Measurements from ENCODE around the gene HECTD2.
"Not testable (repeated sequence)": the region's sequence is repeated elsewhere in the genome, so short reads cannot be mapped to it uniquely, and the experiment has no call there.

Gene HECTD2

GRCh38 chr10:91521439-91521838 is 111.3 kb downstream of the HECTD2 start:
- Histone ChIP-seq H3K4me2 (ENCODE audit: low read length) (no peak overlapping the region), H3K9ac (ENCODE audit: low read depth, low read length) (no peak overlapping the region), H3K9me3 (replicated peaks; ENCODE audit: low read length) (no peaks in the 10 kb centered on the region), H3K27me3 (ENCODE audit: control insufficient read depth, insufficient read depth, low read length) (no peaks in the 10 kb centered on the region), H3K4me3 (ENCODE audit: low read length) (no peak overlapping the region), H3K36me3 (ENCODE audit: insufficient read depth, low read length) (no peaks in the 10 kb centered on the region), H3K4me1 (ENCODE audit: control insufficient read depth, insufficient read depth, low read length) (no peaks in the 10 kb centered on the region)

DNA sequence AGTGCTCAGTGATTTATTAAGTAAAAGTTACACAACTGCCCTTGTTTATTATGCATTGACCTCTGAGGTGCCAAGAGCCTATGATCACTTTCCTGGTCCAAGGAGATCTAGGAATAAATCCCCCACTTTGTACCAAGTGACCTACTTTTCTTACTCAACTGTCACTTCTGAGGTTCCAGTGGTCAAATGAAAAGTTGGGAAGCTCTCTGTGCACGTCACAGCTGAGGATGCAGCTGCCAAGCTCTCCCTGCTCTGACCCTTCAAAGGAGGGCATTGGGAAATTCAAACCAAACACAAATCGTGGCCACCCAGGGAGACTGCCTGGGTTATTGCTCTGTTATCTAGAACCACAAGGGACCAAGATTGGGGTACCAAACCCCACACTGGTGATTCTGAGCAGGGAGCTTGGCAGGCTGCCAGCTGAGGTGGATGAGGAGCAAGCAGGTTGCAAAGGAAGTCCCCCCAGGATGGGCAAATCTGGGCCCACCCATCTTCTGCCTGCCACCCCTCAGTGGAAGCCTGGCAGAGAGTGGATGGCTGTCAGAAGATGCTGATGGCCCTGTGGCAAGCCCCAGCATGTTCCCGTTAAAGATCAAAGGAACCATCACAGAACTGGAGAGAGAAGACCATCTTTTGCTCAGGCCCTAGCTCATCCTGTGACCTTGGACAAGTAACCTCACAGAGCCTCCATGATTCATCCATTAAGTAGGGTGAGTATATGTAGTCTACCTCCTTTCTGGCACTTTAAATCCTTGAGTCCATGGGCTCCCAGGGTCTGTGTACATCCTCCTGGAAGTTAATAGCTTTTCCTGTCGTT is 116.0 kb downstream of the HECTD2 start:
- no peaks in the 10 kb centered on the region for H3K36me3 ChIP-seq (ENCODE audit: insufficient read depth, low read length)
- H3K9ac ChIP-seq (ENCODE audit: low read depth, low read length): no peak overlapping the region

GRCh38 chr10:91528080-91528479 is 117.9 kb downstream of the HECTD2 start:
- no peaks in the 10 kb centered on the region for H3K4me1 ChIP-seq (ENCODE audit: control insufficient read depth, insufficient read depth, low read length)
- H3K4me3 ChIP-seq (ENCODE audit: low read length): no peak overlapping the region
- H3K9me3 ChIP-seq (replicated peaks; ENCODE audit: low read length): no peaks in the 10 kb centered on the region
- no peak overlapping the region for H3K4me2 ChIP-seq (ENCODE audit: low read length)
- H3K27me3 ChIP-seq (ENCODE audit: control insufficient read depth, insufficient read depth, low read length): no peaks in the 10 kb centered on the region
- H3K36me3 ChIP-seq (ENCODE audit: insufficient read depth, low read length): no peaks in the 10 kb centered on the region
- H3K9ac ChIP-seq (ENCODE audit: low read depth, low read length): no peak overlapping the region

More for the DNA sequence above, 116.0 kb downstream of the HECTD2 start:
- Histone ChIP-seq H3K9me3 (replicated peaks; ENCODE audit: low read length) (no peaks in the 10 kb centered on the region), H3K4me1 (ENCODE audit: control insufficient read depth, insufficient read depth, low read length) (no peaks in the 10 kb centered on the region), H3K4me3 (ENCODE audit: low read length) (no peak overlapping the region), H3K27me3 (ENCODE audit: control insufficient read depth, insufficient read depth, low read length) (no peaks in the 10 kb centered on the region), H3K4me2 (ENCODE audit: low read length) (no peak overlapping the region)

DNA sequence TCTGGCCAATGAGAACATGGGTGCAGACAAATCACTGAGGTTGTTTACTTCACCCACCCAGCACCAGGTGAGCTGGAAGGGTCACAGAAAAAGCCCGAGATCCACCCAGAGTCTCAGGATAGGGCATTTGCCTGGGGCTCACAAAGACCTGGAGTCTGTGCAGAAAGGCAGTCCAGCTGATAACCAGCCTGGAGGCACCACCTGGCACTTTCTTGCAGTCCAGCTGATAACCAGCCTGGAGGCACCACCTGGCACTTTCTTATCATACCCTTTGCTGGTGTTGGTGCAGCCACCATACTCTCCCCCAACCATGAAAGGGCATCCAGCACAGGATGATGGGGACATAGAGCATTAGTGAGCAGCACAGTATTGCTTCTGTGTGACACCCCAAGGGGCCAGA is 118.6 kb downstream of the HECTD2 start:
- H3K4me1 ChIP-seq (ENCODE audit: control insufficient read depth, insufficient read depth, low read length): no peaks in the 10 kb centered on the region
- no peak overlapping the region for H3K4me3 ChIP-seq (ENCODE audit: low read length)
- no peaks in the 10 kb centered on the region for H3K9me3 ChIP-seq (replicated peaks; ENCODE audit: low read length)
- H3K27me3 ChIP-seq (ENCODE audit: control insufficient read depth, insufficient read depth, low read length): no peaks in the 10 kb centered on the region
- H3K9ac ChIP-seq (ENCODE audit: low read depth, low read length): no peak overlapping the region
- no peak overlapping the region for H3K4me2 ChIP-seq (ENCODE audit: low read length)
- H3K36me3 ChIP-seq (ENCODE audit: insufficient read depth, low read length): no peaks in the 10 kb centered on the region

GRCh38 chr10:91534789-91535188 is 124.6 kb downstream of the HECTD2 start:
- H3K4me3 ChIP-seq (ENCODE audit: low read length); H3K36me3 ChIP-seq (ENCODE audit: insufficient read depth, low read length); H3K27me3 ChIP-seq (ENCODE audit: control insufficient read depth, insufficient read depth, low read length); H3K4me2 ChIP-seq (ENCODE audit: low read length); H3K9me3 ChIP-seq (replicated peaks; ENCODE audit: low read length); H3K9ac ChIP-seq (ENCODE audit: low read depth, low read length); H3K4me1 ChIP-seq (ENCODE audit: control insufficient read depth, insufficient read depth, low read length): not testable (repeated sequence)

DNA sequence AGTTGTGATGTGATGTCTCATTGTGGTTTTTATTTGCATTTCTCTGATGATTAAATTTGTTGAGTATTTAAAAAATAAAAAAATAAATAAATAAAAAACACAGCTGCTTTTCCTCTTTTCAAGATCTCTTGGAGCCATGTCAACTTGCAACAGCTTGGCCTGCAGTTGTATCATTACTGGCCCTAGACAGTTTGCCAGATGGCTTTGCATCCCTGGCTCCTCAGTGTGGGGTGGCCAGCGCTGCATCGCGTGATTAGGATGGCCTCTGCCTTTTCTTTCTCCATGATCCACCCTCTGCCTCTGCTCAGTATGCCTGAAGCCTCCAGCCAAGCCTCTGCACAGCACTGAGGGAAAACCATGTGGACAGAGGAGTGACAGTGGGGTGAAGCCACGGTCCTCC is 126.0 kb downstream of the HECTD2 start:
- Histone ChIP-seq H3K36me3 (ENCODE audit: insufficient read depth, low read length) (no peaks in the 10 kb centered on the region), H3K4me1 (ENCODE audit: control insufficient read depth, insufficient read depth, low read length) (peaks cover 4% of the 10 kb centered on the region), H3K27me3 (ENCODE audit: control insufficient read depth, insufficient read depth, low read length) (no peaks in the 10 kb centered on the region), H3K4me3 (ENCODE audit: low read length) (no peak overlapping the region), H3K9ac (ENCODE audit: low read depth, low read length) (no peak overlapping the region), H3K4me2 (ENCODE audit: low read length) (no peak overlapping the region), H3K9me3 (replicated peaks; ENCODE audit: low read length) (no peaks in the 10 kb centered on the region)

GRCh38 chr10:91536733-91537132 is 126.6 kb downstream of the HECTD2 start:
- Histone ChIP-seq H3K27me3 (ENCODE audit: control insufficient read depth, insufficient read depth, low read length) (no peaks in the 10 kb centered on the region), H3K36me3 (ENCODE audit: insufficient read depth, low read length) (no peaks in the 10 kb centered on the region), H3K4me1 (ENCODE audit: control insufficient read depth, insufficient read depth, low read length) (peaks cover 4% of the 10 kb centered on the region), H3K9me3 (replicated peaks; ENCODE audit: low read length) (no peaks in the 10 kb centered on the region), H3K4me2 (ENCODE audit: low read length) (no peak overlapping the region), H3K9ac (ENCODE audit: low read depth, low read length) (no peak overlapping the region), H3K4me3 (ENCODE audit: low read length) (no peak overlapping the region)

- Histone ChIP-seq H3K4me3 (ENCODE audit: low read length) (no peak overlapping the region), H3K4me2 (ENCODE audit: low read length) (no peak overlapping the region), H3K4me1 (ENCODE audit: control insufficient read depth, insufficient read depth, low read length) (peaks cover 4% of the 10 kb centered on the region), H3K9me3 (replicated peaks; ENCODE audit: low read length) (no peaks in the 10 kb centered on the region), H3K36me3 (ENCODE audit: insufficient read depth, low read length) (no peaks in the 10 kb centered on the region), H3K9ac (ENCODE audit: low read depth, low read length) (no peak overlapping the region), H3K27me3 (ENCODE audit: control insufficient read depth, insufficient read depth, low read length) (no peaks in the 10 kb centered on the region)
These were observed 127.7 kb downstream of the HECTD2 start for GRCh38 chr10:91537614-91538383.

DNA sequence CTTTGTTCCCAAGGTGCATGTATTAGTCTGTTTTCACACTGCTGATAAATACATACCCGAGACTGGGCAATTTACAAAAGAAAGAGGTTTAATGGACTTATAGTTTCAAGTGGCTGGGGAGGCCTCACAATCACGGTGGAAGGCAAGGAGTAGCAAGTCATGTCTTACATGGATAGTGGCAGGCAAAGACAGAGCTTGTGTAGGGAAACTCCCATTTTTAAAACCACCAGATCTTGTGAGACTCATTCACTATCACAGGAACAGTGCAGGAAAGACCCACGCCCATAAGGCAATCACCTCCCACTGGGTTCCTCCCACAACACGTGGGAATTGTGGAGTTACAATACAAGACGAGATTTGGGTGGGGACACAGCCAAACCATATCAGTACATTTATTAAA is 129.8 kb downstream of the HECTD2 start:
- H3K4me3 ChIP-seq (ENCODE audit: low read length): no peak overlapping the region
- H3K27me3 ChIP-seq (ENCODE audit: control insufficient read depth, insufficient read depth, low read length): no peaks in the 10 kb centered on the region
- no peaks in the 10 kb centered on the region for H3K36me3 ChIP-seq (ENCODE audit: insufficient read depth, low read length)
- H3K9me3 ChIP-seq (replicated peaks; ENCODE audit: low read length): no peaks in the 10 kb centered on the region
- no peak overlapping the region for H3K9ac ChIP-seq (ENCODE audit: low read depth, low read length)
- peaks cover 4% of the 10 kb centered on the region for H3K4me1 ChIP-seq (ENCODE audit: control insufficient read depth, insufficient read depth, low read length)
- H3K4me2 ChIP-seq (ENCODE audit: low read length): no peak overlapping the region

GRCh38 chr10:91540733-91541132 is 130.6 kb downstream of the HECTD2 start:
- Histone ChIP-seq H3K4me2 (ENCODE audit: low read length) (no peak overlapping the region), H3K4me1 (ENCODE audit: control insufficient read depth, insufficient read depth, low read length) (peaks cover 4% of the 10 kb centered on the region), H3K9me3 (replicated peaks; ENCODE audit: low read length) (no peaks in the 10 kb centered on the region), H3K36me3 (ENCODE audit: insufficient read depth, low read length) (no peaks in the 10 kb centered on the region), H3K27me3 (ENCODE audit: control insufficient read depth, insufficient read depth, low read length) (no peaks in the 10 kb centered on the region), H3K9ac (ENCODE audit: low read depth, low read length) (no peak overlapping the region), H3K4me3 (ENCODE audit: low read length) (no peak overlapping the region)

DNA sequence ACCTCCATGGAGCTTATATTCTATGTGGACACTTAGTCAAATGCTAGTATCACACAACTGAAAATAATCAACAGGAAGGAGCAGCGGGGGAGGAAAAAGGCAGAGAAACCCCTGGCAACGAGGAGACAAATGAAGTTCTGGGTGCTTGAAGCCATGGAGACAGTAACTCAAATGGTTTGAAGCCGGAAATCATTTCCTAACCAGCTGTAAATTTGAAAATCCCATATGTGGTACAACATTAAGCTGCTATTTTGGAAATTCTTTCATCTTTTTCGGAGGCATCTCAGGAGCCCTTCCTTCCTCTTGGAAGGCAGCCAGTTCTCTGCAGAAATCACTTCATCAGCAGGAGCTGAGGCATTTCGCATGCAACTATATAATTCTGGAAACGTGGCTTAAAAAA is 131.3 kb downstream of the HECTD2 start:
- Histone ChIP-seq H3K36me3 (ENCODE audit: insufficient read depth, low read length) (no peaks in the 10 kb centered on the region), H3K27me3 (ENCODE audit: control insufficient read depth, insufficient read depth, low read length) (no peaks in the 10 kb centered on the region), H3K4me1 (ENCODE audit: control insufficient read depth, insufficient read depth, low read length) (peaks cover 3% of the 10 kb centered on the region), H3K9me3 (replicated peaks; ENCODE audit: low read length) (no peaks in the 10 kb centered on the region), H3K4me3 (ENCODE audit: low read length) (no peak overlapping the region), H3K9ac (ENCODE audit: low read depth, low read length) (no peak overlapping the region), H3K4me2 (ENCODE audit: low read length) (no peak overlapping the region)

DNA sequence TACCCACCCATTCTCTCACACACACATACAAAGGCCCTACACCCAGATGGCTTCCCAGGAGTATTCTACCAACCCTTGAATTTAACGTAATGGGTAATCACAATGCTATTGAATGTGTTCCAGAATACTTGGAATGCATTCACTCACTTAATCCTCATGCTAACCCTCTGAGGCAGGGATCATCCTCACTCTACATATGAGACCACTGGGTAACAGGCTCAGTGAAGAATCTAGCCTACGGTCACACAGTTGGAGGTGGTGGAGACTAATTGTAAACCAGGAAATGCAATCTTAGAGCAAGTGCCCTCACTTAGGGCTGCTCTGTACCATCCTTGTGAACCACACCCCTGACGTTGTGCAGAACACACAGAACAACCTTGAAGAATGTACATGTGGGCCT is 135.2 kb downstream of the HECTD2 start:
- H3K4me2 ChIP-seq (ENCODE audit: low read length): no peak overlapping the region
- no peak overlapping the region for H3K4me3 ChIP-seq (ENCODE audit: low read length)
- H3K36me3 ChIP-seq (ENCODE audit: insufficient read depth, low read length): no peaks in the 10 kb centered on the region
- H3K27me3 ChIP-seq (ENCODE audit: control insufficient read depth, insufficient read depth, low read length): no peaks in the 10 kb centered on the region
- H3K9ac ChIP-seq (ENCODE audit: low read depth, low read length): no peak overlapping the region
- no peaks in the 10 kb centered on the region for H3K9me3 ChIP-seq (replicated peaks; ENCODE audit: low read length)
- no peaks in the 10 kb centered on the region for H3K4me1 ChIP-seq (ENCODE audit: control insufficient read depth, insufficient read depth, low read length)

All from skeletal muscle satellite cell (primary cell).